Activated CD4-positive, alpha-beta T cell treated with anti-CD3 and anti-CD28 coated beads for 36 hours (primary cell): ENCODE data around the gene PIK3R5. TPM values are rescaled to one million over a fixed set of nuclear protein-coding genes. Genes with fewer than 3 reads are reported as not detected.

Source experiments
- ATAC-seq: fragments of 200-7000 bp; cut with Tn5 transposase; one replicate; pipeline ENCODE4 v1.10.0; 2021; ENCODE audit warnings: mild to moderate bottlenecking, moderate library complexity
- CTCF ChIA-PET: fragments of 350-600 bp; sonication (Branson Sonifier 250); formaldehyde crosslinking; loops from one replicate; lab custom pipeline; 2021; ENCODE audit warnings: antibody characterized with exemption; lab: Charles Lee
- POLR2A ChIA-PET: fragments of 350-600 bp; sonication (Branson Sonifier 250); formaldehyde crosslinking; loops from one replicate; lab custom pipeline; 2021; ENCODE audit warnings: antibody characterized with exemption, inconsistent platforms; lab: Charles Lee
- DNase-seq: peaks from one replicate; pipeline ENCODE4 v3.0.0-alpha.2; 2020
- H3K27ac Mint-ChIP-seq: one replicate; pipeline ENCODE4 v1.8.0; 2021; ENCODE audit warnings: mixed read lengths
- H3K27me3 Mint-ChIP-seq: one replicate; pipeline ENCODE4 v1.8.0; 2021; ENCODE audit warnings: mixed read lengths
- H3K36me3 Mint-ChIP-seq: one replicate; pipeline ENCODE4 v1.8.0; 2021; ENCODE audit warnings: low read depth, mixed read lengths
- H3K4me1 Mint-ChIP-seq: one replicate; pipeline ENCODE4 v1.8.0; 2021; ENCODE audit warnings: mixed read lengths
- H3K4me3 Mint-ChIP-seq: one replicate; pipeline ENCODE4 v1.8.0; 2021; ENCODE audit warnings: mild to moderate bottlenecking, moderate library complexity, mixed read lengths
- H3K9me3 Mint-ChIP-seq: one replicate; pipeline ENCODE4 v1.8.0; 2021; ENCODE audit warnings: low read depth, mixed read lengths
- intact Hi-C, 2 experiments: fragments of 100-400 bp; cut with DNase I in 1 of 2; cut with micrococcal nuclease in 1 of 2; formaldehyde crosslinking; loops; one replicate each; pipeline versions ENCODE4 v1.14.2 to v1.15.1; 2022 to 2024; cut with DNase I, micrococcal nuclease
- total RNA-seq, 2 experiments: library from RNA; stranded (reverse); gene quantifications; one replicate each; pipeline ENCODE4 v1.2.3, GENCODE V29; 2021

The PIK3R5 gene
- total RNA-seq, 2 experiments from 2014 or later = 20.4 to 29.2 TPM

GRCh38 chr17:8925141-8925540, 40.4 kb downstream of the PIK3R5 start:
- H3K27ac Mint-ChIP-seq = no peak overlapping the region
- peaks cover 21% of the 10 kb centered on the region for H3K9me3 Mint-ChIP-seq
- DNase-seq (no peak), ATAC-seq (no peak)
- H3K4me1 Mint-ChIP-seq = peaks cover 31% of the 10 kb centered on the region
- peaks cover 36% of the 10 kb centered on the region for H3K36me3 Mint-ChIP-seq
- intact Hi-C loops = loop anchor here in 1 of 2 experiments (5.0 kb wide), 1 partner anchor 37 kb away; no protein-coding TSS in a partner anchor
- no peak overlapping the region for H3K4me3 Mint-ChIP-seq
- CTCF ChIA-PET = interaction anchor here (0.9 kb wide), 1 partner anchor 17 kb away, joined by 5 read pairs; no protein-coding TSS in a partner anchor
- no peaks in the 10 kb centered on the region for H3K27me3 Mint-ChIP-seq
- POLR2A ChIA-PET = no interaction called here

- H3K4me1 Mint-ChIP-seq = peaks cover 29% of the 10 kb centered on the region
- intact Hi-C loops = no loop called here
- peak; percentile 58 for ATAC-seq
- no peak overlapping the region for H3K4me3 Mint-ChIP-seq
- H3K36me3 Mint-ChIP-seq = peaks cover 32% of the 10 kb centered on the region
- H3K27ac Mint-ChIP-seq = no peak overlapping the region
- H3K27me3 Mint-ChIP-seq = no peaks in the 10 kb centered on the region
- DNase-seq = no peak
- ChIA-PET CTCF (interaction anchor here (0.6 to 0.9 kb wide), 2 partner anchors 9 to 17 kb away, joined by 3 to 5 read pairs; no protein-coding TSS in a partner anchor), POLR2A (interaction anchor here (0.7 kb wide), 1 partner anchor 9 kb away, joined by 3 read pairs; no protein-coding TSS in a partner anchor)
- peaks cover 18% of the 10 kb centered on the region for H3K9me3 Mint-ChIP-seq
These were observed 40.9 kb downstream of the PIK3R5 start for GRCh38 chr17:8924595-8924994.

DNA sequence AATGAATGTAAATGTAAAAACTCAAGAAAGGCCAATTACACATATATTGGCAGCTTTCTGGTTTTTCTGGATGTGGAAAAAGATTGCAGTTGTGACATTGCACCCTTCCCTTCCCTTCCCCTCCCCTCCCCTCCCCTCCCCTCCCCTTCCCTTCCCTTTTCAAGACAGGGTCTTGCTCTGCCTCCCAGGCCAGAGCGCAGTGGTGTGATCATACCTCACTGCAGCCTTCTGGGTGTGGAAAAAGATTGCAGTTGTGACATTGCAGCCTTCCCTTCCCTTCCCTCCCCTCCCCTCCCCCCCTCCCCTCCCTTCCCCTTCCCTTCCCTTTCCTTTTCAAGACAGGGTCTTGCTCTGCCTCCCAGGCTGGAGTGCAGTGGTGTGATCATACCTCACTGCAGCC, 41.7 kb downstream of the PIK3R5 start:
- Mint-ChIP-seq H3K4me3 (no peak overlapping the region), H3K27me3 (no peaks in the 10 kb centered on the region), H3K27ac (no peak overlapping the region), H3K36me3 (peaks cover 35% of the 10 kb centered on the region), H3K4me1 (peaks cover 30% of the 10 kb centered on the region), H3K9me3 (peaks cover 13% of the 10 kb centered on the region)
- no peak for ATAC-seq
- POLR2A ChIA-PET = interaction anchor here (0.7 to 1.1 kb wide), 2 partner anchors 8 to 17 kb away, joined by 3 read pairs; no protein-coding TSS in a partner anchor
- intact Hi-C loops = no loop called here
- CTCF ChIA-PET = interaction anchor here (0.6 to 0.9 kb wide), 3 partner anchors 10 to 79 kb away, joined by 3 read pairs; no protein-coding TSS in a partner anchor
- DNase-seq = no peak

DNA sequence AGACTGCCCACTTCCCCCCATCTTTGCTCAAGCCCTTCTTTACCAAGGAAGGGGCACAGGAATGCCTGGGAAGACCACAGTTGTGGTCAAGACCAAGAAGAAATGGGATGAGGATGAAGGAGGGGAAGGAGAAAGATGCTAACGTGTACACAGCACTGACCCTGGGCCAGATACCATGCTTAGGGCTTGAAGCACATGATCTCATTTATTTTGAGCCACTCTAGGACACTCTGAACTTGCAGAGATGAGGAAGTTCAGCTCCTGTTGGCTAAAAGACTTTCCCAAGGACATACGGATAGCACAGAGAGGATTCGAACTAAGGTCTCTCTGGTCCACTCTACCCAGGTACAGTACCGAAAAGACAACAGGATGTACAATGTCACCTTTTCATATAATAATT, 42.6 kb downstream of the PIK3R5 start:
- ATAC-seq = no peak
- Mint-ChIP-seq H3K27me3 (no peaks in the 10 kb centered on the region), H3K4me1 (peaks cover 30% of the 10 kb centered on the region), H3K27ac (peak overlapping the region; percentile 90), H3K9me3 (peaks cover 9% of the 10 kb centered on the region), H3K4me3 (no peak overlapping the region), H3K36me3 (peaks cover 33% of the 10 kb centered on the region)
- intact Hi-C loops = no loop called here
- ChIA-PET POLR2A (interaction anchor here (1.1 kb wide), 1 partner anchor 18 kb away, joined by 3 read pairs; no protein-coding TSS in a partner anchor), CTCF (interaction anchor here (0.9 to 1.5 kb wide), 4 partner anchors 17 to 80 kb away, joined by 3 to 5 read pairs (median 3); no protein-coding TSS in a partner anchor)
- no peak for DNase-seq

GRCh38 chr17:8922451-8922850, 43.1 kb downstream of the PIK3R5 start:
- H3K36me3 Mint-ChIP-seq = peaks cover 30% of the 10 kb centered on the region
- ATAC-seq (peak; percentile 66), DNase-seq (no peak)
- ChIA-PET POLR2A (interaction anchor here (0.6 kb wide), 2 partner anchors 34 to 36 kb away, joined by 3 to 6 read pairs; no protein-coding TSS in a partner anchor), CTCF (interaction anchor here (0.7 to 1.5 kb wide), 4 partner anchors 18 to 28 kb away, joined by 3 to 5 read pairs (median 4); no protein-coding TSS in a partner anchor)
- peaks cover 9% of the 10 kb centered on the region for H3K9me3 Mint-ChIP-seq
- H3K4me3 Mint-ChIP-seq = no peak overlapping the region
- no peaks in the 10 kb centered on the region for H3K27me3 Mint-ChIP-seq
- peak overlapping the region; percentile 90 for H3K27ac Mint-ChIP-seq
- intact Hi-C loops = no loop called here
- peaks cover 28% of the 10 kb centered on the region for H3K4me1 Mint-ChIP-seq

DNA sequence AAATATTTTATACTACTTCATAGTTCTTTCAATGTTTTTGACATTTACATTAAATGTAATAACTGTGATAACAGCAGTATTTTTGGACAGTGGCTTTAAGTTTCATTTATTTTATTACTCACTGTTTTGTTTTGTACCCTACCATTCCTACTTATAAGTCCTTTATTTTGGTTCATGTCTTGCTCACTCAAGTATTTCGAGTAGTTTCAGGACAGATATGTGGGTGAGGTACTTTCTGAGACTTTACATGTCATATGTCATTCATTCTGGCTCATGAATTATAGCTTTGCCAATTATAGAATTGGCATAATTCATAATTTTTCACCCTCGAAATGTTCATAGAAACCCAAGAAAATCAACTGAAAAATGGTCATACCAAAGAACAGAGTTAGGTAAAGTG, 44.4 kb downstream of the PIK3R5 start:
- Mint-ChIP-seq H3K9me3 (peaks cover 9% of the 10 kb centered on the region), H3K36me3 (peaks cover 29% of the 10 kb centered on the region), H3K27ac (no peak overlapping the region), H3K4me3 (no peak overlapping the region), H3K4me1 (peaks cover 35% of the 10 kb centered on the region), H3K27me3 (no peaks in the 10 kb centered on the region)
- POLR2A ChIA-PET = no interaction called here
- DNase-seq = no peak
- intact Hi-C loops = no loop called here
- peak; percentile 54 for ATAC-seq
- CTCF ChIA-PET = no interaction called here

- peaks cover 35% of the 10 kb centered on the region for H3K36me3 Mint-ChIP-seq
- H3K9me3 Mint-ChIP-seq = peaks cover 9% of the 10 kb centered on the region
- POLR2A ChIA-PET = interaction anchor here (0.6 kb wide), 1 partner anchor 544 kb away, joined by 3 read pairs; no protein-coding TSS in a partner anchor
- H3K4me1 Mint-ChIP-seq = peaks cover 44% of the 10 kb centered on the region
- no peak overlapping the region for H3K27ac Mint-ChIP-seq
- intact Hi-C loops = loop anchor here in 1 of 2 experiments (5.0 kb wide), 1 partner anchor 33 kb away; no protein-coding TSS in a partner anchor
- no peak overlapping the region for H3K4me3 Mint-ChIP-seq
- CTCF ChIA-PET = interaction anchor here (0.8 to 1.6 kb wide), 3 partner anchors 17 to 72 kb away, joined by 3 to 5 read pairs (median 4); no protein-coding TSS in a partner anchor
- ATAC-seq (no peak), DNase-seq (no peak)
- no peaks in the 10 kb centered on the region for H3K27me3 Mint-ChIP-seq
These were observed 46.6 kb downstream of the PIK3R5 start for GRCh38 chr17:8918807-8919465.

DNA sequence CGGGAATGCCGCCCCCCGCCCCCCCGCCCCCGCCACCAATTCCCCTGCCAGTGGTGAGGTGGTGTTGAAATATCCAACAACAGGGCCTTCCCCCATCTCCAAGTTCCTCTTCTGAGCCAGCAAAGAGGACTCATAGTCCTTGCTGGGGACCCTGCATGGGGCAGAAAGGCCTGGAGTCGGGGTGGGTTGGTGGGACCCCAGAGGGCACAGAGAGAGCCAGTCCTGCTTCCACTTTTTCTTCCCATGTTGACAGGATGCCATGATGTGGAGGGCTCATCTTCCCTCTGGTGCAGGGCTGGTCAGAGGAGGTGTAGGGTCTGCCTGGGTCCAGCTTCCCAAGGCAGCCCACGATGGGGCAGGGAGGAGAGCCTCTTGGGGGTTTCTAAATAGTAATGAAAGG, 49.0 kb downstream of the PIK3R5 start:
- Mint-ChIP-seq H3K4me3 (no peak overlapping the region), H3K36me3 (peaks cover 30% of the 10 kb centered on the region), H3K9me3 (peaks cover 6% of the 10 kb centered on the region), H3K4me1 (peaks cover 28% of the 10 kb centered on the region), H3K27me3 (no peaks in the 10 kb centered on the region), H3K27ac (peak overlapping the region; percentile 55)
- intact Hi-C loops = loop anchor here in 1 of 2 experiments (5.0 kb wide), 1 partner anchor 36 kb away; no protein-coding TSS in a partner anchor
- ChIA-PET POLR2A (no interaction called here), CTCF (interaction anchor here (1.1 to 1.5 kb wide), 2 partner anchors 21 to 46 kb away, joined by 3 to 7 read pairs; no protein-coding TSS in a partner anchor)
- ATAC-seq = no peak
- DNase-seq = no peak

DNA sequence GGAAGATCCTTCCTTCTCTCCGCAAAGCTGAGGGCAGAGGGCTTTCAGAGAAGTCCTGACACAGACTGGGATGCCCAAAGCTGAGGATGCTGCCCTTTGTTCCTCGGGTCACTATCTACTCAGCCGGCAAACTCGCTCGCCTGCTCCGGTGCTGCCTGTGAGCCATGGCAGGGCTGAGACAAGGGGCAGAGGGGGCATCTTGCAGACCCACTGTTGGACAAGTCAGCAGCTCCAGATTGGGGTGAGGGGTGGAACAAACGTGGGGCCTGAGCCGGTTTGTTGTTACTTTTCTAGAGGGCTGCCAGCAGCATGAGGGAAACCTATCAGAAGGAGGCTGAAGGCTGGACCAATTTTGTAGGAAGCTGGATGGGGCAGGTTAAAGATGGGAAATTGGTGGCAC, 51.0 kb downstream of the PIK3R5 start:
- intact Hi-C loops = no loop called here
- no peak for ATAC-seq
- Mint-ChIP-seq H3K4me1 (peaks cover 23% of the 10 kb centered on the region), H3K4me3 (no peak overlapping the region), H3K36me3 (peaks cover 28% of the 10 kb centered on the region), H3K27ac (no peak overlapping the region), H3K9me3 (peaks cover 2% of the 10 kb centered on the region), H3K27me3 (no peaks in the 10 kb centered on the region)
- DNase-seq = no peak
- ChIA-PET CTCF (interaction anchor here (0.5 to 4.4 kb wide), 4 partner anchors 13 to 126 kb away, joined by 3 to 16 read pairs (median 4); no protein-coding TSS in a partner anchor), POLR2A (no interaction called here)

GRCh38 chr17:8913879-8914278, 51.6 kb downstream of the PIK3R5 start:
- intact Hi-C loops = no loop called here
- Mint-ChIP-seq H3K9me3 (peaks cover 2% of the 10 kb centered on the region), H3K4me3 (no peak overlapping the region), H3K4me1 (peaks cover 22% of the 10 kb centered on the region), H3K27ac (no peak overlapping the region), H3K27me3 (no peaks in the 10 kb centered on the region), H3K36me3 (peaks cover 23% of the 10 kb centered on the region)
- ChIA-PET CTCF (interaction anchor here (0.7 to 4.4 kb wide), 3 partner anchors 12 to 84 kb away, joined by 3 to 16 read pairs (median 3); no protein-coding TSS in a partner anchor), POLR2A (no interaction called here)
- ATAC-seq (no peak), DNase-seq (no peak)

DNA sequence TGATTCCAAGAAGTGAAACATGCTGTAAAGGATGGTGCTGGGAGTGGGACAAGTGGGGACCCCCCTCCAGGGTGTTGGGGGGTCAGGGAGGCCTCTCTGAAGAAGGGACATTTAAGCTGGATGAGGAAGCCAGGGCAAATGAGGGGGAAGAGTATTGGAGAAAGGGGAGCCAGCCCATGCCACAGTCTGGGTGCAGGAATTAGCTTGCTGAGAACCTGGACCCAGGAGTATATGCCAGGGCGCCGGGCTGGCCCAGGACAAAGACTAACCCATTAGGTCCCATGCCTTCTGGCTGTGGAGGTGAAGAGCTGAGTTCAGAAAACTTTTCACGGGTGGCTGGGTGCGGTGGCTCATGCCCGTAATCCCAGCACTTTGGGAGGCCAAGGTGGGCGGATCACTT, 52.4 kb downstream of the PIK3R5 start:
- Mint-ChIP-seq H3K9me3 (peaks cover under 1% of the 10 kb centered on the region), H3K36me3 (peaks cover 21% of the 10 kb centered on the region), H3K27me3 (no peaks in the 10 kb centered on the region), H3K4me3 (no peak overlapping the region), H3K4me1 (peaks cover 21% of the 10 kb centered on the region), H3K27ac (peak overlapping the region; percentile 2)
- POLR2A ChIA-PET = interaction anchor here (0.5 kb wide), 1 partner anchor 537 kb away, joined by 3 read pairs; no protein-coding TSS in a partner anchor
- CTCF ChIA-PET = interaction anchor here (1.9 to 4.4 kb wide), 2 partner anchors 13 to 85 kb away, joined by 6 to 16 read pairs; no protein-coding TSS in a partner anchor
- DNase-seq (no peak), ATAC-seq (no peak)
- intact Hi-C loops = no loop called here
